SK-N-MC (cell line): ENCODE measurements around the gene CIB2.

Experiments
- DNase-seq: peaks from one replicate; pipeline ENCODE4 v3.0.0-alpha.2; 2011; ENCODE audit warnings: low read depth, low spot score
- H3K27ac ChIP-seq: fragments of 200-600 bp; sonication (generic); 2 replicates; pipeline ENCODE4 v1.5.1; 2016; ENCODE audit warnings: mixed run types
- H3K36me3 ChIP-seq: fragments of 200-600 bp; sonication (generic); 2 replicates; pipeline ENCODE4 v1.6.1; 2017; ENCODE audit warnings: antibody characterized with exemption, low read length, mixed read lengths; ENCODE audit not compliant: insufficient read depth
- H3K4me3 ChIP-seq: fragments of 200-600 bp; sonication (generic); 2 replicates; pipeline ENCODE4 v1.5.1; 2016
- H3K9ac ChIP-seq: fragments of 200-600 bp; sonication (generic); 2 replicates; pipeline ENCODE4 v1.8.0; 2017; ENCODE audit warnings: mixed run types, mixed read lengths; ENCODE audit not compliant: insufficient read length
- H3K9me3 ChIP-seq: fragments of 200-600 bp; sonication (generic); 2 replicates; pipeline ENCODE4 v1.6.1; 2017; ENCODE audit warnings: low read depth, mild to moderate bottlenecking, antibody characterized with exemption, low read length, moderate library complexity, mixed read lengths
- EZH2 ChIP-seq: fragments of 200-600 bp; sonication (generic); IDR thresholded peaks from one replicate; pipeline ENCODE4 v1.6.1; 2017; ENCODE audit warnings: antibody characterized with exemption
- FOXP2 ChIP-seq: optimal IDR thresholded peaks from 2 replicates; pipeline ENCODE3; 2011; ENCODE audit warnings: mild to moderate bottlenecking, moderate library complexity; ENCODE audit not compliant: insufficient read depth; ENCODE audit errors: extremely low read length, control extremely low read depth
- POLR2AphosphoS5 ChIP-seq: IDR thresholded peaks from 2 replicates; pipeline ENCODE4 v1.6.1; 2012; ENCODE audit warnings: mild to moderate bottlenecking, low read depth, low read length, borderline replicate concordance

CIB2 gene

GRCh38 chr15:78065284-78065872 lies 65.9 kb downstream of the CIB2 start:
- TF ChIP-seq POLR2AphosphoS5 (no peak), FOXP2 (no peak), EZH2 (no peak)
- Histone ChIP-seq H3K9me3 (no peaks in the 10 kb centered on the region), H3K4me3 (no peak overlapping the region), H3K9ac (no peak overlapping the region), H3K36me3 (peaks cover 9% of the 10 kb centered on the region; the same call in 1 of the 2 replicates), H3K27ac (peak overlapping the region; percentile 63; the same call in 1 of the 2 replicates)
- no peak for DNase-seq

- Histone ChIP-seq H3K27ac (peak overlapping the region; percentile 63), H3K9ac (no peak overlapping the region), H3K4me3 (no peak overlapping the region; the same call in 1 of the 2 replicates), H3K36me3 (peaks cover 9% of the 10 kb centered on the region; the same call in 1 of the 2 replicates), H3K9me3 (no peaks in the 10 kb centered on the region)
- DNase-seq, result no peak
- TF ChIP-seq POLR2AphosphoS5 (no peak), EZH2 (no peak), FOXP2 (no peak)
Measured at GRCh38 chr15:78064544-78064943, 66.7 kb downstream of the CIB2 start.

DNA sequence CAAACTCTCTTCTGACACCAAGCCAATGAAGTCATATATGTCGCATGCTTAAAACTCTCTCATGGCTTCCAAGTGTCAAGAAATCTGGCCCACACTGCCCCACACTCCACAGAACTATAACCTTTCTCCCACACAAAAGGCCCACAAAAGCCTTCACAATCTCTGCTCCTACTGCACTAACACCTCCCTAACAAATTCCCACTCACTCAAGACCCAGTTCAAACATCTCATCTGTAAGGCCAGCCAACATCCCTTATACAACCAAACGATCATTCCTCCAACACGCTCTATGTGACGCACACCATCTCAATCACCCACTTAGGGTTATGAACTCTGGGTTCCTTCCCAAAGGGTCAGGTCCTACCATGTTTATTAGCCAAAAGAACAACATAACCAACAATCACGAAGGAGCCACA lies 67.3 kb downstream of the CIB2 start:
- Histone ChIP-seq H3K27ac (peak overlapping the region; percentile 63), H3K9me3 (no peaks in the 10 kb centered on the region), H3K4me3 (no peak overlapping the region), H3K36me3 (peaks cover 9% of the 10 kb centered on the region; the same call in 1 of the 2 replicates), H3K9ac (no peak overlapping the region)
- DNase-seq, result no peak
- no peak for TF ChIP-seq EZH2
- TF ChIP-seq FOXP2, result no peak
- TF ChIP-seq POLR2AphosphoS5, result no peak

- DNase-seq, result no peak
- H3K9me3 ChIP-seq, result no peaks in the 10 kb centered on the region
- no peak overlapping the region for H3K9ac ChIP-seq
- no peak overlapping the region for H3K4me3 ChIP-seq
- H3K36me3 ChIP-seq, result peaks cover 9% of the 10 kb centered on the region; the same call in 1 of the 2 replicates
- no peak for TF ChIP-seq EZH2
- TF ChIP-seq POLR2AphosphoS5, result no peak
- no peak for TF ChIP-seq FOXP2
- peak overlapping the region; percentile 63; the same call in 1 of the 2 replicates for H3K27ac ChIP-seq
Measured at GRCh38 chr15:78063217-78063616, 68.0 kb downstream of the CIB2 start.

DNA sequence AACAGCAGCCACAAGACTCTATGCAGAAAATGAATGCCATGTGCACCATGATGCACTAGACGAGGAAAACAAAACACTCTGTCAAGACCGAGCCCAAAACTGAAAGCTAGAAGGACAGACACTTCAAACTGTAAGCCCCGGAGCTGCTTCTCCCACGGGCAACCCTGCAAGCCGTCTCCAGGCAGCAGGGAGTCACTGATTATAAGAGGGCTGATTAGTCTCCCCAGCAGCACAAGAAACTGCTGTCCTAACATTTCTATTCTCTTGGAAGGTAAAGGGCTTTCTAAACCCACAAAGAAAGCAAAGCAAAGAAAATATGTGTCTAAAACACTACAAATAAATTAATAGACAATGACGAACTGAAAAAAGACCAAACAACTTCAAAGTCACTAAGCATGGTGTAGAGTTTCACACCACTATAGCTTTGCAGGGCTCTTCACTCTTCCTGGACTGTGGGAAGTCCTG lies 69.2 kb downstream of the CIB2 start:
- TF ChIP-seq EZH2 (no peak), FOXP2 (peak; percentile 68)
- peaks cover 9% of the 10 kb centered on the region; the same call in 1 of the 2 replicates for H3K36me3 ChIP-seq
- H3K27ac ChIP-seq, result peak overlapping the region; percentile 57
- H3K9ac ChIP-seq, result peak overlapping the region; percentile 54
- peak overlapping the region; percentile 48 for H3K4me3 ChIP-seq
- DNase-seq, result no peak
- H3K9me3 ChIP-seq, result no peaks in the 10 kb centered on the region

DNA sequence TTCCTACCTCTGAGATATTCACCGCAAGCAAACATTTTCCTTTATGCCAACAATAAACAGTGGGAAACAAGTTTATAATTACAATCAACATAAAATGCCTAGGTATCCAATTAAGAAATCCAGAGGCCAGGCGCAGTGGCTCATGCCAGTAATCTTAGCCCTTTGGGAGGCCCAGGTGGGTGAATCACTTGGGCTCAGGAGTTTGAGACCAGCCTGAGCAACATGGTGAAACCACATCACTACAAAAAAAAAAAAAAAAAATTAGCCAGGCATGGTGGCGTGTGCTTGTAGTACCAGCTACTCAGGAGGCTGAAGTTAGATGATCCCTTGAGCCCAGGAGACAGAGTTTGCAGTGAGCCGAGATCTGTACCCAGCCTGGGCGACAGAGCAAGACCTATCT lies 71.0 kb downstream of the CIB2 start:
- DNase-seq, result no peak
- TF ChIP-seq POLR2AphosphoS5, result no peak
- no peak for TF ChIP-seq FOXP2
- no peak for TF ChIP-seq EZH2
- Histone ChIP-seq H3K27ac (no peak overlapping the region), H3K36me3 (peaks cover 8% of the 10 kb centered on the region; the same call in 1 of the 2 replicates), H3K4me3 (no peak overlapping the region), H3K9me3 (no peaks in the 10 kb centered on the region), H3K9ac (no peak overlapping the region)

- no peaks in the 10 kb centered on the region for H3K9me3 ChIP-seq
- H3K4me3 ChIP-seq, result no peak overlapping the region
- TF ChIP-seq EZH2 (no peak), POLR2AphosphoS5 (no peak), FOXP2 (no peak)
- no peak overlapping the region for H3K27ac ChIP-seq
- DNase-seq, result no peak
- H3K9ac ChIP-seq, result no peak overlapping the region
- peaks cover 18% of the 10 kb centered on the region for H3K36me3 ChIP-seq
Measured at GRCh38 chr15:78059110-78059839, 72.0 kb downstream of the CIB2 start.

- Histone ChIP-seq H3K27ac (peak overlapping the region; percentile 77), H3K36me3 (peaks cover 26% of the 10 kb centered on the region), H3K9me3 (no peaks in the 10 kb centered on the region), H3K4me3 (no peak overlapping the region), H3K9ac (no peak overlapping the region)
- no peak for DNase-seq
- TF ChIP-seq EZH2 (no peak), POLR2AphosphoS5 (no peak), FOXP2 (no peak)
Measured at GRCh38 chr15:78058401-78058935, 72.8 kb downstream of the CIB2 start.
